ENCODE results near the gene CCN6. TPM values are rescaled to one million over a fixed set of nuclear protein-coding genes. Genes with fewer than 3 reads are reported as not detected.
A peak's percentile ranks its signal among the peaks of the same experiment; 100 is the strongest.

CCN6 gene
- total RNA-seq, 1 experiment from 2014 or later = not detected

GRCh38 chr6:112116221-112116620 is 62.3 kb downstream of the CCN6 start:
- Histone ChIP-seq H3K27ac (ENCODE audit: insufficient read length, low read depth, low read length) (peak overlapping the region; percentile 23), H4K5ac (ENCODE audit: insufficient read length, low read depth, low read length) (peak overlapping the region; percentile 83), H3K9me3 (ENCODE audit: control insufficient read depth, low read depth, low read length) (no peaks in the 10 kb centered on the region), H3K9ac (ENCODE audit: extremely low read depth, insufficient read length, low read length) (no peak overlapping the region), H2BK5ac (ENCODE audit: insufficient read length, low read length) (no peak overlapping the region), H3K27me3 (ENCODE audit: insufficient read depth, low read length) (no peaks in the 10 kb centered on the region), H3K23me2 (ENCODE audit: insufficient read length, low read depth, low read length, poor library complexity, severe bottlenecking) (no peaks in the 10 kb centered on the region), H2AK5ac (ENCODE audit: insufficient read length, low read length) (no peak overlapping the region), H2BK120ac (ENCODE audit: low read depth, low read length, poor library complexity, severe bottlenecking) (no peak overlapping the region), H3K4me2 (ENCODE audit: insufficient read depth, insufficient read length, low read length) (no peak overlapping the region), H3K4me1 (ENCODE audit: insufficient read depth, low read length) (no peaks in the 10 kb centered on the region), H3K14ac (ENCODE audit: insufficient read depth, low read length) (no peak overlapping the region), H4K20me1 (ENCODE audit: control insufficient read depth, insufficient read depth, insufficient read length) (no peaks in the 10 kb centered on the region), H3K79me1 (ENCODE audit: insufficient read depth, low read depth, low read length, poor library complexity, severe bottlenecking) (no peaks in the 10 kb centered on the region), H4K8ac (replicated peaks; ENCODE audit: insufficient read length, low read depth, low read length) (no peak overlapping the region), H2BK12ac (ENCODE audit: insufficient read length, low read depth, low read length) (no peak overlapping the region), H2BK20ac (ENCODE audit: low read depth, low read length, poor library complexity, severe bottlenecking) (no peak overlapping the region), H3K23ac (ENCODE audit: insufficient read length, low read depth, low read length) (no peak overlapping the region), H3K79me2 (ENCODE audit: insufficient read depth, low read length) (no peaks in the 10 kb centered on the region), H3K4ac (ENCODE audit: low read depth, low read length) (no peak overlapping the region), H3K56ac (ENCODE audit: insufficient read length, low read depth, low read length) (no peak overlapping the region), H2AFZ (ENCODE audit: low read length) (no peak overlapping the region), H3K18ac (ENCODE audit: insufficient read length, low read depth, low read length) (no peak overlapping the region), H4K91ac (ENCODE audit: insufficient read length, low read depth, low read length) (no peak overlapping the region), H3T11ph (ENCODE audit: low read length) (no peak overlapping the region), H2BK15ac (ENCODE audit: low read depth, low read length) (no peak overlapping the region)
- Mint-ChIP-seq H3K9me3 (no peaks in the 10 kb centered on the region), H3K4me1 (no peaks in the 10 kb centered on the region), H3K36me3 (ENCODE audit: insufficient read depth in 1 of 3, low read depth in 3 of 3) (no peaks in the 10 kb centered on the region), H3K4me3 (no peak overlapping the region), H3K27ac (peak overlapping the region in 1 of 3 experiments; percentile 50; a peak in 1 of 7 replicates), H3K27me3 (ENCODE audit: low read depth) (no peaks in the 10 kb centered on the region)
- TF ChIP-seq CTCF (conservative IDR thresholded peaks at IDR 0.05) = peak; percentile 38; the same call in 1 of the 3 replicates
- no peak for DNase-seq
- WGBS (ENCODE audit: extremely low coverage, insufficient read length, low lambda C conversion rate) = no CpG with 5 or more reads among the region's 1 CpG
